HG03457 (cell line): ENCODE results near the gene MARS1.
"Not testable (repeated sequence)": the region's sequence is repeated elsewhere in the genome, so short reads cannot be mapped to it uniquely, and the experiment has no call there.

ENCODE experiments used
- ATAC-seq: cut with Tn5 transposase; IDR thresholded peaks from one replicate; pipeline ENCODE4 v1.9.1; 2021; ENCODE audit warnings: moderate number of reproducible peaks; ENCODE audit not compliant: unreplicated experiment

MARS1 gene

GRCh38 chr12:57547288-57548012 lies 59.6 kb downstream of the MARS1 start:
- ATAC-seq: no peak

GRCh38 chr12:57548013-57548315 lies 60.1 kb downstream of the MARS1 start:
- no peak for ATAC-seq

- no peak for ATAC-seq
These were observed 60.6 kb downstream of the MARS1 start for GRCh38 chr12:57548488-57548887.

- no peak for ATAC-seq
These were observed 61.5 kb downstream of the MARS1 start for GRCh38 chr12:57549203-57549908.

GRCh38 chr12:57549909-57550640 lies 62.2 kb downstream of the MARS1 start, which contains the start of gene KIF5A:
TSS of gene KIF5A (plus strand) at chr12:57550044. CDS start at chr12:57550272, 228 bp downstream.
- ATAC-seq: no peak

- ATAC-seq: no peak
These were observed 63.0 kb downstream of the MARS1 start for GRCh38 chr12:57550641-57551549.

GRCh38 chr12:57551637-57552305 lies 63.9 kb downstream of the MARS1 start:
- no peak for ATAC-seq

- no peak for ATAC-seq
These were observed 64.4 kb downstream of the MARS1 start for GRCh38 chr12:57552306-57552651.

- no peak for ATAC-seq
These were observed 65.0 kb downstream of the MARS1 start for GRCh38 chr12:57552835-57553313.

- ATAC-seq: no peak
These were observed 65.7 kb downstream of the MARS1 start for GRCh38 chr12:57553343-57554202.

GRCh38 chr12:57554453-57554852 lies 66.6 kb downstream of the MARS1 start:
- ATAC-seq: no peak

GRCh38 chr12:57554897-57555296 lies 67.0 kb downstream of the MARS1 start:
- ATAC-seq: no peak

GRCh38 chr12:57558864-57559263 lies 71.0 kb downstream of the MARS1 start:
- no peak for ATAC-seq

GRCh38 chr12:57560516-57560915 lies 72.6 kb downstream of the MARS1 start:
- ATAC-seq: no peak

- ATAC-seq: not testable (repeated sequence)
These were observed 73.2 kb downstream of the MARS1 start for GRCh38 chr12:57561117-57561516.

- no peak for ATAC-seq
These were observed 75.5 kb downstream of the MARS1 start for GRCh38 chr12:57563358-57563757.

GRCh38 chr12:57564178-57564740 lies 76.4 kb downstream of the MARS1 start:
- no peak for ATAC-seq
